HG03103 (cell line): ENCODE results near the gene EZR.
A peak's percentile ranks its signal among the peaks of the same experiment; 100 is the strongest.

Source experiments
- ATAC-seq: cut with Tn5 transposase; IDR thresholded peaks from one replicate; pipeline ENCODE4 v1.9.1; 2021; ENCODE audit warnings: low read depth; ENCODE audit not compliant: unreplicated experiment

EZR gene

GRCh38 chr6:158743033-158743651 lies 76.0 kb downstream of the EZR start:
- ATAC-seq: no peak

DNA sequence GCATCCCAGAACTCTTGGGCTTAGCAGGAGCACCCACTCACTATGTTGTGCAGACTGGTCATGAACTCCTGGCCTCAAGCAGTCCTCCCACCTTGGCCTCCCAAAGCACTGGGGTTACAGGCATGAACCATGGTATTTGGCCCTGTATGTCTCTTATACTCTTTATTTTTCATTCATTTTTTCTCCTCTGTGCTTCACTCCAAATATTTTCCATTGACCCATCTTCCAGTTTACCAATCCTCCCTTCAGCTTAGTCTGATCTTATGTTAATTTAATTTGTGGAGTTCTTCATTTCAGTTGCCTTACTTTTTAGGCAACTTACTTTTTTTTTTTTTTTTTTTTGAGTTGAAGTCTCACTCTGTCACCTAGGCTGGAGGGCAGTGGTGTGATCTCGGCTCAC lies 79.5 kb downstream of the EZR start:
- ATAC-seq: no peak

- ATAC-seq: no peak
Measured at GRCh38 chr6:158737710-158738615, 81.2 kb downstream of the EZR start.

DNA sequence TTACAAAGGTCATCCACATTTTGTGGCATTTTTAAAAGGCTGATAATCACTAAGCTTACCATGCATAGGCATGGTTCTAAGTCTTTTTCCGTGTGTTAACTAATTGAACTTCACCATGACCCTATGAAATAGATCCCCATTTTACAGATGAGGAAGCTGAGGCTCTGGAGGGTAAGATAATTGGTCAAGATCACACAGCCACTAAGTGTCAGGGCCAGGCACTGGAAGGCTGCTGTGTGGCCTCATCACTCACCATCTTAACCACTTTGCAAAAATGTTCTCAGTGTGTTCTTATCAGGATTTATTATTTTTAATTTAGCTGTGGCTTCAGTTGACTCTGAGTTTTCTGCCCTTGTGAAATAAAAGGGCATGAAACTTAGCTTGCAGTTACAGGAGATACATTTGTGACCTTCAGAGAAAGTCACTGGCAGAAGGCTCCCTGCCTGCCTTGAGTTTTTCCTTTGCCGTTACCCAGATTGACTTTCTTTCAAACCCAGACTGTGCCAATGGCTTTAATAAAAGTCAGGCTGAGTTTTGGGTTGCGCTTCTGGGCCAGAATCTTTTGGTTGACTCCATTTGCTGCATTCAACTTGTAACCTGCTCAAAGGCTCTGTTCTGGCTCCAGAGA lies 82.0 kb downstream of the EZR start:
- ATAC-seq: no peak

- ATAC-seq: no peak
Measured at GRCh38 chr6:158735009-158735408, 84.2 kb downstream of the EZR start.

DNA sequence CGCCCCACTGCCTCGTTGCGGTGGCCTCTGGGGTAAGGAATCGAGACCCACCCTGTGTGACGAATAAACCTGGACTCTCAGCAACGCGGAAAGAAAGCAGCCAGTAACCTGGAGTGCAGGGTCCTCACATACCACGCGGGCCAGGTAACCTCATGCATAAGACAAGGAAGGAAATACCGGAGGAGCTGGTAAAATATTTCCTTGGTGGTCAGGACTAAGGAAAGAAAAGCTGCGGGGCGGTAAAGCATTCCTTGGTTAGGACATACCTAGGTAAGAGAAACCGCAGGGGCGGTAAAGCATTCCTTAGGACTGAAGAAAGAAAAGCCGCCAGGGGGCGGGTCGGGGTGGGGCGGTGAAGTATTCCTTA lies 88.6 kb downstream of the EZR start:
- no peak for ATAC-seq

DNA sequence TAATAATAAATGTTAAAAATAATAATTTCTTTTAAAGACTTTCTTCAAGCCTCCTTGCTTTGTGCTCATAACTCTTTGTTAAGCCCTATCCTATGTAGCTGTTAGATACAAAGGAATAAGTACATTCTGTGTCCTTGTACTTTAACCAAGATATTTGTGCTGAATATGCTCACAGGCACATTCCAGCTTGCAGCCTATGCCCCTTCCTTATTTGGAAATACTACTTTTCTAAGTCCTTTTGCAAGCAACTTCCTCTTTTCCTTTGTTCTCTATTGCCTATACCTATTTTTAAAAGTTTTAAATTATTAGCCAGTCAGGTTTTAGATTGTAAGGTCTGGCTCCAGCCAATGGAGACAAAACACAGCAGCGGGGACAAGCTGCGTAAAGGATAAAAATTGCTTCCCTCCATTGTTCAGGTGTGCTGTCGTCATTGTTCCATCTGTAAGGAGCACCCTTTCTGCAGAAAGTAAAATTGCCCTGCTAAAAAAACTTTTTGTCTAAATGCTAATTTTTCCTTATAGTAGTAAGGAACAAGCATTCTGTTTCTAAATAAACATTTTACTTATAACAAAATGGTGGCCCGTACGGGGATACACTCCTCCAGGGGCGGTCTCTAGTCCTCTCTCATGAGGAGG lies 89.1 kb downstream of the EZR start:
- ATAC-seq: no peak

- no peak for ATAC-seq
Measured at GRCh38 chr6:158725704-158726103, 93.5 kb downstream of the EZR start.

- no peak for ATAC-seq
Measured at GRCh38 chr6:158722176-158722729, 96.9 kb downstream of the EZR start.

- ATAC-seq: no peak
Measured at GRCh38 chr6:158718461-158719046, 100.6 kb downstream of the EZR start.

DNA sequence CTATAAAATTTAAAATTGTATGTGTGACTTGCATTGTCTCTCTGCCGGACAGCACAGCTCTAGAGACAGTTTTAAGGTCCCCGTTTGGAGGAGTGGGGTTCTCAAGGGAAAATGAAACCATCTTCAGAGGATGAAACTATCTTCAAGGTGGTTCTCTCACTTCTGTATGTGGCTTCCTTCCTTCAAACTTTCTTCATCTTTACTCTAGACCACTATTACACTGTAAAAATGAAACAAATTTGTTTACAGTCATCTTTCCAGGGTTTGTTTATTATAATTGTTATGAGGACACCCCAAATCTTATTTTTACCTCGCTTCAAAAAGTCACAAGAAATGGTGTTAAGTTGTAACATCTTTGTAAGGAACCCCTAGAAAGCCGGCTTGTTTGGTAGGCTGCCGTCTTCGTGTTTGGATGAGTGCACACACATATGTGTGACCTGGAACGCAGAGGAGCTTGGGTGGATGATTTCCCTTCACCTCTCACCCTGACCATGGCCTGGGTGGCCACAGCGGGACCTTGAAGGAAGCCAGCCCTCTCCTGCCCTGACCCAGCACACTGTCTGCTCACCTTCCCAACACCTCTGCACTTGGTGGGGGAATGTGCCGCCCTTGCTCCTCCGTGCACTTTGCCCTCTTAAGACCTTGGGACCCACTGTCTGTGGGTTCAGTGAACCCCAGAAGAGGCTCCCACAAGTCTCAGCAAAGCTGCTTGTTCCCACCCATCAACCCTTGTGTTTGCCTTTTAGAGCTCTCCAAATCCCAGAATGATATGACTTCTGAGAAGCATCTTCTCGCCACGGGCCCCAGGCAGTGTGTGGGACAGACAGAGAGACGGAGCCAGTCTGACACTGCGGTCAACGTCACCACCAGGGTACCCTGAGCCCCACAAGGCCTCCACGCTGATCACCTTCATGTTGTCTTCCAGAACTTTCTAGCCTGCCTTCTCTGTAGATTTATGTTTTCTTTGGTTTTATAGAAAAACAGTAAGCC lies 101.5 kb downstream of the EZR start:
- ATAC-seq: peak; percentile 39
